HG02840 (cell line): ENCODE results near the gene PRKRIP1.
"Not testable (repeated sequence)": the region's sequence is repeated elsewhere in the genome, so short reads cannot be mapped to it uniquely, and the experiment has no call there.

ENCODE experiments used
- ATAC-seq: cut with Tn5 transposase; IDR thresholded peaks from one replicate; pipeline ENCODE4 v1.9.1; 2021; ENCODE audit warnings: mild to moderate bottlenecking, moderate library complexity, moderate number of reproducible peaks; ENCODE audit not compliant: unreplicated experiment, low FRiP score

The PRKRIP1 gene, protein sequence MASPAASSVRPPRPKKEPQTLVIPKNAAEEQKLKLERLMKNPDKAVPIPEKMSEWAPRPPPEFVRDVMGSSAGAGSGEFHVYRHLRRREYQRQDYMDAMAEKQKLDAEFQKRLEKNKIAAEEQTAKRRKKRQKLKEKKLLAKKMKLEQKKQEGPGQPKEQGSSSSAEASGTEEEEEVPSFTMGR

DNA sequence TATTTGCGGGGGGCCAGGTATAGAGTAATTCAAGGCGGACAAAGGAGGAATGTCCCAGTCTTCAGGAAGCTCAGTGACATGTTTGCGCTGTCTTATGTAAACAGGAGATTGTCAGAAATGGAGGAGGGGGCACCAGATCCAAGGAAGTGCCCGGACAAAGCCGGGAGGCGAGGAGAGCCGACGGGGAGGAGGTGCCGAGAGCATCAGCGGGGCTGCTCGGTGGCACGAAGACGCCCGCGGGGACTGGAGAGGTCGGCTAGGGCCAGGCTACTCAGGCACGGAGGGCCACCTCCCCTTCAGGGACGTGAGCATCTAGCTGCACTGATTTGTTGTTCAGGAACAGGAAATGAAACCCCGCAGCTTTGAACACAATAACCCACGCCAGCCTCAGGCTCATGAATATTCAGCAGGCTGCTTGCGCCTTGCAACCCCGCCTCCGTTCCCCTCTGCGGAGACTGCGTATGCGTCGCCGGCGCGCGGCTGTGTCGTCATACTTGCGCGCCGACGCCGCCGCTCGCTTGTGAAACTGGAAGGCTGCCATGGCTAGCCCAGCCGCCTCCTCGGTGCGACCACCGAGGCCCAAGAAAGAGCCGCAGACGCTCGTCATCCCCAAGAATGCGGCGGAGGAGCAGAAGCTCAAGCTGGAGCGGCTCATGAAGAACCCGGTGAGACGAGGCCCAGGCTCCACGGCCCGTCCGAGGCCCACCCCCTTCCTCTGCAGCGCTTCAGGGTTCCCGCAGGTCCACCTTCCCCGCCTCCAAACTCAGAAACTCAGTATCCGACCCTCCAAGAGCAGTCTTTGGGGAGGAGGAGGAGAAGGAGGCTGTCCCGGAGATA lies at the start of gene PRKRIP1:
Gene PRKRIP1 (plus strand): TSS at position 491 of the 837 bp plus-strand sequence. CDS start 49 bp downstream, at position 540.
- ATAC-seq, result peak; percentile 97

DNA sequence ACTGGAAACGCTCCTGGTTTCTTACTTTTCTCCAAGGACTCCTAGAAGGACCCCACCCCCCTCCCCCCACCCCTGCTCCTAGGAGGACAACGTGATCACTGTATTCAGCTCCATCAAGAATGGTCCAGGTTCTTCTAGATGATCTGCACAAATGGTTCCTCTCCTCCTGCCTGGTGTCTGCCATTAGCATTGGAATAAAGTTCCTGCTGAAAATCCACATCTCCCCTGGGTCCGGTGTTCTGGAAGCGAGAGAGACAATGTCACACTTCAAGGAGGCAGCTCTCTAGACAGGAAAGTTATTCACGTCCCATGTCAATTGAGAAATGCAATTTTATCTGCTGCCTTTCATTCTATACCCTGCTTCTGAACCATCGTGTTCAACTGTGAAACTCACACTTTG lies 49.2 kb upstream of the PRKRIP1 start:
- ATAC-seq, result not testable (repeated sequence)

DNA sequence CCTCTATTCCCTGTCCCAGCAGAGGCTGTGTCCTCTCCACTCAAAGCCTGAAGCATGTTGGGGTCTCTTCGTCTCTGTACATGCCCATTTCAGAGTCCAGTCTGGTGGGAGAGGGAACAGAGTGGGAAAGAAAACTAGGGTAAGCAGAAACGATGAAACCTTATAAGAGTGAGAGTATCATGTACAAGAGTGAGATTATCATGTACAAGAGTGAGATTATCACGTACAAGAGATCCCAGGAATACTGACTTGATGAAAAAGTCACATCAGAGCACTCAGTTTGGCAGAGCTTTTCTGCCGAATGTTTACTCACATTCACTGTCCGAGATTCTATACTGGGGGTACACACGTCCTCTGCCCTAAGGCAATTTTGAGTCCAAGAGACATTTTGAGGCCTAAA lies 39.8 kb upstream of the PRKRIP1 start, which contains the start of gene SPDYE6:
Gene SPDYE6 (minus strand): TSS at position 101 of the 400 bp plus-strand sequence. CDS start 421 bp downstream, outside the sequence.
- ATAC-seq, result not testable (repeated sequence)

DNA sequence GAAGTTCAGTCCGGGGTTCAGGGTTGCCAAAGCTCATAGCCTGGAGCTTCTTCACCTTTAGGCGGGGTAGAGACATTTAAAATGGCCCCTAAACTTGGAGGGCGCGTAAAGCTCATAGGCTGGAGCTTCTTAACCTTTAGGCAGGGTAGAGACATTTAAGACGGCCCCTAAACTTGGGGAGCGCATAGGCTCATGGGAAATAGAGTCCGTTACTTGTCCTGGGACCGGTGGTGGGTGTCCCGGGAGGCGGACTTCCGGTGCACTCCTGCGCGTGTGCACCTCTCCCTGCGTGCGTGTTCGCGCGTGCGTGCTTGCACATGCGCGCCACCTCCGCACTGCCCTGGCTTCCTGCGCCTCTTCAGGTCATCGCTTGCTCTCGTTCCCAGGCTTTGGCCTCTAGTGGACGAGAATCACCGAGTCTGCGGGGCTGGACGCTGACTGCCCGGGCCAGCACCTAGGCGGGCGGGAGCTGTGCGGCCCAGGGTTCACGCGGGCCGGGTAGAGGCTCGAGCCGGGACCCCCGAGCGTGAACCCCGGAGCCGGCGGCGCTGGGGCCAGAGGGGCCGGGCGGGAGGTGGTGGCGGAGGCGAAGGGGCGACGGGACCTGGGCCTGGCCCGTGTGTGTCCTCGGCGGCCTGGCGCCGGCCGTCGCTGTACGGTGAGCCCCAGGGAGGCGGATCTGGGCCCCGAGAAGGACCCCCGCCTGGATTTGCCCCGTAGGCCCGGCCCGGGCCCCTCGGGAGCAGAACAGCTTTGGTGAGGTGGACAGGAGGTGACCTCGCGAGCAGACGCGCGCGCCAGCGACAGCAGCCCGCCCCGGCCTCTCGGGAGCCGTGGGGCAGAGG lies 32.4 kb upstream of the PRKRIP1 start:
- peak; percentile 100 for ATAC-seq

DNA sequence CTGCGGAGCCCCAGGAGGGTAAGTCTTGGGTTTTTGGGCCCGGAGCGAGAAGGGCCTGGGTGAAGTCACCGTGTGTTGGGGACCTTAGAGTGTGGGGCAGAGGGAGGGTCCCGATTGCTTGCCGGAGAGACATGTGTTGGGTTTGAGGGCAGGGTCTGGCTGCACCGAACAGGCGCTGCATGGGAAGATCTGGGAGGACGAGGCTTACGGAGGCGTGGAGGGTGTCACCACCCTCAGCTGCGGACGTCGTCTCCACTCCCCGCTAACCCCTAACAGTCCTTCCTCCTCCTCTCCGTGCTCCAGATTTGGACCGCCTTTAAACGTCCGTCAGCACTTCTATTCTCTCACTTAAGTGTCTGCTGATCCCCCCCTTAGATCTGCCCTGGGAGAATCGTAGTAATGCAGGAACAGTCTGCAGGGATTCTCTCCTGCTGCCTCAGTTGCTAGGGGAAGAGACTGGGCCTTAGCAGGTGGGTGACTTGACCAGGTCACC lies 31.7 kb upstream of the PRKRIP1 start:
- ATAC-seq, result not testable (repeated sequence)

DNA sequence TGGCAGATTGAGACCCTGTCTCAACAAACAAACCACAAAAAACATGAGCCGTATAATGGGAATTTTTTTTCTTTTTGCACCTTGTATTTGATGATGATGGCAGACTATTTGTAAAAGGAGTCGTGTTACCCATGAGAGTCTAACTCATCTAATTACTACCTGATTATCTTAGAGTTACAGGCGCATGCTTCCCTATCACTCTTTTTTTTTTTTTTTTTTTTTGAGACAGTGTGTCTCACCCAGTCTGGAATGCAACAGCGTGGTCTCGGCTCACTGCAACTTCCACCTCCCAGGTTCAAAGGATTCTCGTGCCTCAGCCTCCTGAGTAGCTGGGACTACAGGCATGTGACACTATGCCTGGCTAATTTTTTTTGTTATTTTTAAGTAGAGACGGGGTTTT lies 30.8 kb upstream of the PRKRIP1 start:
- not testable (repeated sequence) for ATAC-seq

DNA sequence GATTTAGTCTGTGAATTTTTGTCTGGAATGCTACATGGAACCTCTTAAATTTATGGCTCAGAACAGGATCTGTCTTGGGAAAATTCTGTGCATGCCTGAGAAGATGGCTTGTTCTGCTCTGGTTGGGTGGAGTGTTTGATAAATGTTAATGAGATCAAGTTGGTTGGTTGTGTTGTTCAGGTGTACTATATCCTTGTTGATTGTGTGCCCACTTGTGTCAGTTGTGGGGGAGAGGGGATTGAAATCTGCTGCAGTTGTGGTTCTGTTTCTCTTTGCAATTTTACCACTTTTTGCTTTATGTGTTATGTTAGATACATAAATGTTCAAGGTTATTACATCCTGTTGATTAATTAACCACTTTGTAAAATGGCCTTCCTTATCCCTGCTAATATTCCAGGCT lies 26.1 kb upstream of the PRKRIP1 start:
- ATAC-seq, result not testable (repeated sequence)

DNA sequence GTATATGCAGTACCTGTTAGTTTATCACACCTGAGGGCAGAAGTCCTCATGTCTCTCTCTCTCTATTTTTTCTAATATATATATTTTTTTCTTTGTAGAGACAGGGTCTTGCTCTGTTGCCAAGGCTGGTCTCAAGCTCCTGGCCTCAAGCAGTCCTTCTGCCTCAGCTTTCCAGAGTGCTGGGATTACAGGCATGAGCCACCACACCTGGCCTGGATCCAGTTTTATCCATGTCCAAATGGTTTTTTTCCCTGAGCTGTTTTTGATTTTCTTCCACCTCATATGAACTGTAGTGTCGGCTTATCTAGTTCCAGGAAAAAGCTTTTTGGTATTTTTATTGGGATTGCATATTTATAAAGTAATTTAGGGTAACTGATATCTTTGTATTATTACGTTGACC lies 23.4 kb upstream of the PRKRIP1 start:
- not testable (repeated sequence) for ATAC-seq

DNA sequence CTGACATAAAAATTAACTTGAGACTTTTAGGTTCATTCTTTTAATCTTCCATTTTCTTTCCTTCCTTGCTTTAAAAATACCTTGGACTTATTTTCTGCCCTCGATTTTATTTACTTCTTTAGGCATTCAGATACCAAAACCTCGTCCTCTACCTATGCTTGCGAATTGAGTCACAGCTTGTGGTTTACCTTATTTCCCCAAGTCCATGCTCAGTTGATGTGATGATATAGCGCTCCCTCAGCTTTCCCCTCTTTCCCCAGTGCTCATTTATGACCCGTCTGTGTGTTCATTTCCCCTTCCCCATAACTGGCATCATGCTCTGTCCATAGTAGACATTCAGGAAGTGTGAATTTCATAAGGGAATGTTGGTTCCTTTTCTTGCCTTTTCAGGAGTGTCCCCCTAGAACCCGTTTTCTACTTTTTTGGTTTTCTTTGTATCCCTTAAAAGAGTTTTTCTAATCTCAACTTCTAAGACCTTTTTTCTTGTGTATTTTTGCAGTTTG lies 19.1 kb upstream of the PRKRIP1 start:
- ATAC-seq, result no peak

DNA sequence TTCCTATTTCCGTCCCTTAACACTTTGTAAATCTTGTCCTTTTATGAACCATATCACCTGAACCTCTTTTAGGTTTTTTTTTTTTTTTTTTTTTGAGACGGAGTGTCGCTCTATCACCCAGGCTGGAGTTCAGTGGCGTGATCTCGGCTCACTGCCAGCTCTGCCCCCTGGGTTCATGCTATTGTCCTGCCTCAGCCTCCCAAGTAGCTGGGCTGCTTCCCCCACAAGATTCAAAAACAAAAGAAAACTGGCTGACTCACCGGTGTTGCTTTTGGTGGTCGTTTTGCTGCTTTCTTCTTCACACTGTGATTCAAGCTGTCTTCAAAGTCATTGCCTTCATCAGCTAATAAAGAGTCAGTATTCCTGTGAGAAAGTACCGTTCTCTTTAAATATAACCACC lies 15.3 kb upstream of the PRKRIP1 start:
- not testable (repeated sequence) for ATAC-seq

DNA sequence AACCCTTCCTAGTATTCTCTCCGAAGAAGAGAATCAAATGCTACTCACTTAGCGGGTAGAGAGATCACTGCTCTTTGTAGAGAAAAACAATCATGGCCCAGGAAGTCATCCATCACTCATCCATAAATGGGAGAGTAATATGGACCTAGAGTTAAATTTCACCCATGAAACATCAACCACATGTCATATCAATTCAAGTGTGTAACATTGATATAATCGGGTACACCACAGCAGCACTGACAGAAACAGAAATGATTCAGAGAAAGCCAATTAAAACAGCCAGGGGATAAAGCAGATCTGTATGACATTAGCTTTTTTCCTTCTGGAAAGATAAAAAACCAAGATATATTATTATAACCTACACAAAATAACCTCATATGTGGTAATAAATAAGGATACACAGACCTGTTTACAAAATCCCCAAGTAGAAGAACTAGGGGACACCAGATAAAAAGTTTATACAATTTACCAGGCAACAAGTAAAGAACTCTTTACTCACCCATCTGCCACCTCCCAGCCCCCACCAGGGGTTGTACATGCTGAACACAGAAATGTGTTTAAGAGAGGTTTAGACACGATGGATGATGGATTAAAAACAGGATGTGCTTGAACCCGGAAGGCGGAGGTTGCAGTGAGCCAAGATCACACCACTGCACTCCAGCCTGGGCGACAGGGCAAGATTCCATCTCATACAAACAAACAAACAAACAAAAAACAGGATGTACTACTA lies 14.3 kb upstream of the PRKRIP1 start:
- not testable (repeated sequence) for ATAC-seq

DNA sequence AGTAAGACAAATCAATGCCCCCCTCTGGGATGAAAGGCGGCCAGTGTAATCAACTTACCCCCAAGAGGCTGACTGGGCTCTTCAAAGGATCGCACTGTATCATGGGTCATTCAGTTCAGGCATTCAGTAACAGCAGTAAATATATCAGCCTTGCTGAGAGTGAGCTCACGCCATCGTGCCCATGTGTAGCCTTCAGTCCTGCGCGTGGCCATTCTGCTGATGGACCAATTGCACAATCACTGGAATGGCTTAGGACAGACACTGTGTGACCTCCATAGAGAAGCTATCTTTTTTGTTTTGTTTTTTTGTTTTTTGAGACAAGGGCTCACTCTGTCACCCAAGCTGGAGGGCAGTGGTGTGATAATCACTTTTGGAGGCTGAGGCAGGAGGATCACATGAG lies 9.1 kb upstream of the PRKRIP1 start:
- ATAC-seq, result no peak

DNA sequence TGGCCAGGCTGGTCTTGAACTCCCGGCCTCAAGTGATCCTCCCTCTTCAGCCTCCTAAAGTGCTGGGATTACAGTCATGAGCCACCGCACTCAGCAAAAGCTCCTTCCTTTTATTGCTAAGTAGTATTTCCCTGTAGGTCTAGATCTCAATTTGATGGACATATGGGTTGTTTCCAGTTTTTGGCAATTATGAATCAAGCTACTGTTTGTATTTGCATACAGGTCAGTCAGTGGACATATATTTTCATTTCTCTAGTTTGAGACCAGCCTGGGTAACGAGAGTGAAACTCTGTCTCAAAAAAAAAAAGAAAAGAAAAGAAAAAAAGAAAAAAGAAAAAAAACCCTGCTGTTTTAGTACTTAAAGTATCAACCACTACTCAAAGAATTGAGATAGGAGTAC lies 6.4 kb upstream of the PRKRIP1 start:
- ATAC-seq, result no peak

DNA sequence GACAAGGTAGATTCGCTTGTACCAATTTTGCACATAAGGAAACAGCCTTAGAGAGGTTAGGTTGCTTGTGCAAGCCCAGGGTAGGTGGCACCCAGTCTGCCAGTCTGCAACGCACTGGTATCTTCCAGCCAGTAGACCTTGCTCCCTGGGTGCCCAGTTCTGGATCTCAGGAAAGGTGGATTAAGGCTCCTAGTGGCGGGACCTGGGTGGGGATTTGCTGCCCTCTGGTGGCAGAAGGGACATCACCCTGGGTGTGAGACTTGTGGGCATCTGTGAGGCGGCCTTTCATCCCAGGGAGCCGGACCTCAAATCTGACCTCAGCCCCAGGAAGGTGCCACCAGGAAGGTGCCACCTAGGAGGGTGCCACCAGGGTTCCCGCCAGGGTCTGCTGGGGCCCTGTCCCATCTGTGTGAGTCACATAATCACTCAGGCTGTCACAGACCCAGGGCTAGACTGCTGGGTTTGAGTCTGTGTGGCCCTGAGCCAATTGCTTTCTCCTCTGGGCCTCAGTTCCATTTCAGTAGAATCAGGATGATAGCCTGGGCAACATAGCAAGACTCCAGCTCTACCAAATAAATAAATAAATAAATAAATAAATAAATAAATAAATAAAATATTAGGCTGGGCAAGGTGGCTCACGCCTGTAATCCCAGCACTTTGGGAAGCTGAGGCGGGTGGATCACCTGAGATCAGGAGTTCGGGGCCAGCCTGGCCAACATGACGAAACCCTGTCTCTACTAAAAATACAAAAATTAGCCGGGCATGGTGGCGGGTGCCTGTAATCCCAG lies 5.3 kb upstream of the PRKRIP1 start:
- ATAC-seq, result no peak

DNA sequence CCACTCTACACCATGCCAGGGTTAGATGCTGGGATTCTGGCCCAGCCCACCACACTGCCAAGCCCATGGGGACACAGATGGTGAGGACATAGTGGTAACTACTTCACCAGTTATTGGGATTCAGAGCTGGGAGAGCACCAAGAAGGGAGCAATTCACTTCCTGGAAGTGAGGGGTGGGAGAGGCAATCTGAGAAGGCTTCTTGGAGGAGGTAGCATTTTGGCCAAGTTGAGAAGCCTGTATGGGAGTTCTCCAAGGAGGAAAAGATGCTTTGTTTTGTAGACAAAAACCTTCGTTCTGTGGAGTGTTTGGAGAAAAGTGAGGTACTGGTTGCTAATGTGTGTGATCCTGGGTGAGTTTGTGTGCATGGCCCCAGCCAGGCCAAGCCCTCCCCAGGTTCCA lies 3.8 kb upstream of the PRKRIP1 start:
- ATAC-seq, result no peak

DNA sequence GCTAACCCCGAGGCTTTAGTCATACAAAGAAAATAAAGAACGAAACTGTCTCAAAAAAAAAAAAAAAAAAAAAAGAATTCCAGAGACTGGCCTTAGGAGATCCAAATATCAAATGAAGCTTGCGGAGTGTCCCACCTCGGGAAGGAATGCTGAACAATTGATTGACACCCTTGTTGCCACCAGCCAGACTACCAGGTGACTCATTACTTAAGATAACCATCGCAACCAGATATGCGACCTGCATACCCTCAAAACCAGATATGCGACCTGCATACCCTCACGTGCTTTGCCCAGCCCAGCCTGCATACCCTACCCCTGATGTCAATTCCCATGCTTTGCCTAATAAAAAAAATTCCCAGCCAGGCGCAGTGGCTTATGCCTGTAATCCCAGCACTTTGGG lies 2.7 kb upstream of the PRKRIP1 start:
- ATAC-seq, result no peak

DNA sequence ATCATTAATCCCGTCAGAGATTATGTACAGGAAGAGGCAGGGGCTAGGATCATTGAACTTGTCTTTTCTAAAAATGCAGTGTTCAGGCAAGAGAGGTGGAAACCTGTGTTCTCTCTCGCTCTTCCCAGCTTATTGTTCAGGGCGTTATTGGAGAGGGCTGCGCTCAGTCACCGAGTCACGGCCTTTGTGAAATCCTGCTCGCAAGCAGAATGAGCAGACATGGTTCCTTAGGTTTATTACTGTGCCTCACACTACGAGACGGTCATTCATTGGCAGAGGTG lies 631 bp upstream of the PRKRIP1 start:
- ATAC-seq, result peak; percentile 1

DNA sequence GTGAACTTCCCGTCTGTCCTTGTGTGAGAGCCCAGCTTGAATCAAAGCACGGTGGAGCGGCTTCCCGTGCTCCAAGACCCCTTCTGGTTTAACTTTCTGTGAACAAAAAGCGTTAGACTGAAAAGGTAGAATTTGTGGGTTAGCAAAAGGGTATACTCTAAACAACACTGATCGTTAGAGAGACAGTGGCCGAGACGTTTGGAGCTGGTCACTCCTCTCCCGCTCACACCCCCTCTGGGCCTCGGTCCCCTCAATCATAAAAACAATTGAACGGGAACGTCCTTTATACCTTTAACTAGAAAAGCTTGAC lies 502 bp downstream of the PRKRIP1 start:
- ATAC-seq, result peak; percentile 2

DNA sequence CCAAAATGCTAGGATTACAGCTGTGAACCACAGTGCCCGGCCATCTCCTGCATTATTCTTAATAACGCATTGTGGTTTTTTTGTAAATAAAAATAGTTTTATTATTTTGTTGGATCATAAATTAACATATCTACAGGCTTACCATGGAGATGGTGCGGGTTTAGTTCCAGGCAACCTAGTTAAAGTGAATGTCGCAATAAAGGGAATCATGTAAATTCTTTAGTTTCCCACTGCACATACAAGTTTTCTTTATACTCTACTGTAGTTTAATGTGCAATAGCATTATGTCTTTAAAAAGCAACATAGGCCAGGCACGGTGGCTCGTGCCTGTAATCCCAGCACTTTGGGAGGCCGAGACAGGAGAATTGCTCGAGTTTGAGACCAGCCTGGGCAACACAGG lies 2.4 kb downstream of the PRKRIP1 start:
- no peak for ATAC-seq

DNA sequence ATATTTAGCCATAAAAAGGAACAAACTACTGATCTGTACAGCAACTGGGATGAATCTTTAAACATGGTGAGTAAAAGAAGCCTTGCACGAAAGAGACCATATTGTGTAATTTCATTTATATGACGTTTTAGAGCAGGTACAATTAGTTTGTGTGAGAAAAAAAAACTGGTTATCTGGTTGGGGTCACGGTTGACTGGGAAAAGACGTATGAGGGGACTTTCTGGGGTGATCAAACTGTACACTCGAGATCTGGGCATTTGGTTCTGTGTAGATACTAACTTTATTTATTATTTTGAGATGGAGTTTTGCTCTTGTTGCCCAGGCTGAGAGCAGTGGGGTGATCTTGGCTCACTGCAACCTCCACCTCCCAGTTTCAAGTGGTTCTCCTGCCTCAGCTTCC lies 4.2 kb downstream of the PRKRIP1 start:
- no peak for ATAC-seq
